PC-9 (cell line): ENCODE results near the gene ITSN1. TPM values are rescaled to one million over a fixed set of nuclear protein-coding genes. Genes with fewer than 3 reads are reported as not detected.

Experiments
- BruUV-seq: library from RNA; stranded (reverse); fragments of 400-500 nt; replicated peaks from 2 replicates; lab custom pipeline; 2021; lab: Mats Ljungman, UMichigan
- CTCF ChIA-PET: fragments of 300-600 bp; sonication (Branson Sonifier 250); formaldehyde crosslinking; loops from one replicate; lab custom pipeline; 2022; ENCODE audit warnings: antibody characterized with exemption; lab: Charles Lee
- POLR2A ChIA-PET: fragments of 300-600 bp; sonication (Branson Sonifier 250); formaldehyde crosslinking; loops from one replicate; lab custom pipeline; 2022; ENCODE audit warnings: antibody characterized with exemption; ENCODE audit not compliant: unreplicated experiment; lab: Charles Lee
- DNase-seq, 2 experiments: peaks; one replicate each; pipeline versions ENCODE4 v3.0.0 to v3.0.0-alpha.2; 2015 to 2022; ENCODE audit warnings: mixed read lengths in 1 of 2
- H2AFZ ChIP-seq: fragments of 200-600 bp; sonication (generic); 2 replicates; pipeline ENCODE4 v1.8.1; 2017; ENCODE audit warnings: antibody characterized with exemption
- H3F3A ChIP-seq: fragments of 200-600 bp; sonication (generic); 2 replicates; pipeline ENCODE4 v1.8.1; 2017; ENCODE audit warnings: antibody characterized with exemption, mild to moderate bottlenecking, low read depth; ENCODE audit not compliant: insufficient read depth
- H3K27ac ChIP-seq: fragments of 200-600 bp; sonication (generic); 2 replicates; pipeline ENCODE4 v1.6.1; 2016; ENCODE audit warnings: mixed run types
- H3K27me3 ChIP-seq: fragments of 200-600 bp; sonication (generic); 2 replicates; pipeline ENCODE4 v1.6.1; 2016; ENCODE audit warnings: low read depth, mixed run types; ENCODE audit not compliant: insufficient read depth
- H3K36me3 ChIP-seq: fragments of 200-600 bp; sonication (generic); 2 replicates; pipeline ENCODE4 v1.6.1; 2016; ENCODE audit warnings: low read depth, mixed run types
- H3K4me1 ChIP-seq: fragments of 200-600 bp; sonication (generic); replicated peaks from 2 replicates; pipeline ENCODE4 v1.6.1; 2016; ENCODE audit warnings: mixed run types; ENCODE audit not compliant: insufficient read depth
- H3K4me2 ChIP-seq: fragments of 200-600 bp; sonication (generic); 2 replicates; pipeline ENCODE4 v1.6.1; 2017; ENCODE audit warnings: mixed run types
- H3K4me3 ChIP-seq: fragments of 200-600 bp; sonication (generic); 2 replicates; pipeline ENCODE4 v1.6.1; 2016; ENCODE audit warnings: mixed run types
- H3K79me2 ChIP-seq: fragments of 200-600 bp; sonication (generic); 2 replicates; pipeline ENCODE4 v1.6.1; 2017; ENCODE audit warnings: low read depth, mixed run types
- H3K9me2 ChIP-seq: fragments of 200-600 bp; sonication (generic); 2 replicates; pipeline ENCODE4 v1.8.1; 2017; ENCODE audit warnings: mild to moderate bottlenecking; ENCODE audit not compliant: insufficient read depth
- H3K9me3 ChIP-seq: fragments of 200-600 bp; sonication (generic); 2 replicates; pipeline ENCODE4 v1.8.1; 2016; ENCODE audit warnings: low read depth; ENCODE audit not compliant: insufficient read depth
- H4K20me1 ChIP-seq: fragments of 200-600 bp; sonication (generic); 2 replicates; pipeline ENCODE4 v1.8.1; 2017; ENCODE audit not compliant: insufficient read depth
- EZH2 ChIP-seq: fragments of 200-600 bp; sonication (generic); IDR thresholded peaks from 2 replicates; pipeline ENCODE4 v1.8.0; 2017; ENCODE audit warnings: antibody characterized with exemption, low read depth
- intact Hi-C: fragments of 100-400 bp; cut with micrococcal nuclease; formaldehyde crosslinking; loops from one replicate; pipeline ENCODE4 v1.10.0; 2022; ENCODE audit not compliant: unreplicated experiment
- total RNA-seq: library from RNA; stranded (reverse); gene quantifications from 2 replicates; pipeline ENCODE4 v1.2.3, GENCODE V29; 2021
- TF ChIP-seq, protein P1 (sequence below): fragments of 200-600 bp; sonication (generic); conservative IDR thresholded peaks from 2 replicates; pipeline ENCODE4 v1.6.1; 2017; ENCODE audit warnings: mixed run types, antibody characterized with exemption, mild to moderate bottlenecking, moderate library complexity

ITSN1 gene
- total RNA-seq, 1 experiment from 2014 or later, result 46.3 TPM

DNA sequence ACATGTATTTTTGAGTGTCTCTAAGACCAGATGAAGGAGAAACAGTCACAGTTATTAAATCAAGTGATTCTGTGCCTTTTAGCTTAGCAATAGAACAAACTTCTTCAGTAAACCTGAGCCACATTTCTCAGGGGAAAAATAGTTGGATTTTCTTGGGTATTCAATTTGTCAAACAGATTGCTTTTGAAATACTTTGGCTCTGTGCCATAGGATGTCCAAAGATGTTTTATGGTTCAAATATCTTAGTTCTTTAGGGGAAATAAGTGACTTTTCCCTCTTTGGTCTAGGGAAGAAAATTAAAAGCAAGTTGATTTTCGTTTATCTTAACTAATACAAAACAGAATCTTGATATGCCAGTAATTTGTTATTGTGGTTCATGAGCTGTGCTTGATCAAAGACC lies 147.4 kb downstream of the ITSN1 start:
- H2AFZ ChIP-seq, result no peak overlapping the region
- H3K9me3 ChIP-seq, result no peaks in the 10 kb centered on the region
- no peaks in the 10 kb centered on the region for H4K20me1 ChIP-seq
- no peaks in the 10 kb centered on the region for H3K79me2 ChIP-seq
- H3K9me2 ChIP-seq, result no peaks in the 10 kb centered on the region
- BruUV-seq, result no TSS peak
- intact Hi-C loops, result no loop called here
- TF ChIP-seq, protein P1, sequence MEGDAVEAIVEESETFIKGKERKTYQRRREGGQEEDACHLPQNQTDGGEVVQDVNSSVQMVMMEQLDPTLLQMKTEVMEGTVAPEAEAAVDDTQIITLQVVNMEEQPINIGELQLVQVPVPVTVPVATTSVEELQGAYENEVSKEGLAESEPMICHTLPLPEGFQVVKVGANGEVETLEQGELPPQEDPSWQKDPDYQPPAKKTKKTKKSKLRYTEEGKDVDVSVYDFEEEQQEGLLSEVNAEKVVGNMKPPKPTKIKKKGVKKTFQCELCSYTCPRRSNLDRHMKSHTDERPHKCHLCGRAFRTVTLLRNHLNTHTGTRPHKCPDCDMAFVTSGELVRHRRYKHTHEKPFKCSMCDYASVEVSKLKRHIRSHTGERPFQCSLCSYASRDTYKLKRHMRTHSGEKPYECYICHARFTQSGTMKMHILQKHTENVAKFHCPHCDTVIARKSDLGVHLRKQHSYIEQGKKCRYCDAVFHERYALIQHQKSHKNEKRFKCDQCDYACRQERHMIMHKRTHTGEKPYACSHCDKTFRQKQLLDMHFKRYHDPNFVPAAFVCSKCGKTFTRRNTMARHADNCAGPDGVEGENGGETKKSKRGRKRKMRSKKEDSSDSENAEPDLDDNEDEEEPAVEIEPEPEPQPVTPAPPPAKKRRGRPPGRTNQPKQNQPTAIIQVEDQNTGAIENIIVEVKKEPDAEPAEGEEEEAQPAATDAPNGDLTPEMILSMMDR, result no peak
- TF ChIP-seq EZH2, result no peak
- no peak overlapping the region for H3K4me2 ChIP-seq
- H3K4me3 ChIP-seq, result no peak overlapping the region
- H3K36me3 ChIP-seq, result no peaks in the 10 kb centered on the region
- no peaks in the 10 kb centered on the region for H3F3A ChIP-seq
- POLR2A ChIA-PET, result no interaction called here
- CTCF ChIA-PET, result no interaction called here
- H3K27me3 ChIP-seq, result no peaks in the 10 kb centered on the region
- no peaks in the 10 kb centered on the region for H3K4me1 ChIP-seq
- no peak for DNase-seq
- H3K27ac ChIP-seq, result no peak overlapping the region

DNA sequence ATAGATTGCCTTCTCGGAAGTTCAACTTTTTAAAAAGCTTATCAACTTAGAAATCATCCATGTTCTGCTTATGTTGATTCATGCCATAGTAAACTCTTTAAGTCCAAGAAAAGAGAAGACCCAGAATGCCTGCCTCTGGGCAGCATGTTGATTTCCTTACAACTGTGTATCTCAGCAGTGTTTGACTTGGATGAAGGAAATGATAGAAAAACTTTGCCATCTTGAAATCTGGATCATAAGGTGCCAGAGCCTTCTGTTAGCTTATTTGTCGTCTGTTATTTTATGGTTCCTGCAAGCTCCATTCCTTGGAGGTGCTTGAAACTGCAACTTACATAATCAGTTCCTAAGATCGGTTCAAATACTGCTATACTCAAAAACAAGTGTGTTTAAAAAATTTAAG lies 148.8 kb downstream of the ITSN1 start:
- no peaks in the 10 kb centered on the region for H3K79me2 ChIP-seq
- H4K20me1 ChIP-seq, result no peaks in the 10 kb centered on the region
- ChIA-PET POLR2A (no interaction called here), CTCF (no interaction called here)
- no peaks in the 10 kb centered on the region for H3K9me2 ChIP-seq
- no TSS peak for BruUV-seq
- H3K36me3 ChIP-seq, result no peaks in the 10 kb centered on the region
- intact Hi-C loops, result no loop called here
- no peaks in the 10 kb centered on the region for H3F3A ChIP-seq
- H3K9me3 ChIP-seq, result no peaks in the 10 kb centered on the region
- no peaks in the 10 kb centered on the region for H3K4me1 ChIP-seq
- H3K27ac ChIP-seq, result no peak overlapping the region
- H3K27me3 ChIP-seq, result no peaks in the 10 kb centered on the region
- H3K4me3 ChIP-seq, result no peak overlapping the region
- DNase-seq, result no peak
- no peak overlapping the region for H3K4me2 ChIP-seq
- TF ChIP-seq, protein P1, result no peak
- TF ChIP-seq EZH2, result no peak
- H2AFZ ChIP-seq, result no peak overlapping the region

DNA sequence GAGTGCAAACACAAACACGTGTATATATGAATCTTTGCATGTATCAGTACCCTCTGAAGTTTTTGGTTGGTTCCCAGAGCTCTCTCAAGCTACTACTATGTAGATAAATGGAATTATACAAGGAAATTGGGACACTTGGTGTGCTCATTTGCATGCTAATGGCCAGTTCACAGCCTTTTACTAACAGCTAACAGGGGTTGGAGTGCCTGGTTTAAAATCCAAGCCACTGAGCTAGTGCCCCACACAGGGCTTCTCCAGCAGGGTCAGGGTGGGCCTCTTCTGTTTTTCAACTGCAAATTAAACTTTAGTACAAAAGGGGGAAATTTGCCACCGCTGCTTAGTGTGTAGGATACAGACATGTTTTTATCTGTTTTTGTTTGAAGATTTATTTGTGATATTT lies 152.3 kb downstream of the ITSN1 start:
- intact Hi-C loops, result no loop called here
- H3K9me3 ChIP-seq, result no peaks in the 10 kb centered on the region
- BruUV-seq, result no TSS peak
- TF ChIP-seq, protein P1, result no peak
- no peak for DNase-seq
- no peak overlapping the region for H3K4me3 ChIP-seq
- no peak overlapping the region for H3K27ac ChIP-seq
- no peaks in the 10 kb centered on the region for H3F3A ChIP-seq
- H2AFZ ChIP-seq, result no peak overlapping the region
- ChIA-PET POLR2A (no interaction called here), CTCF (no interaction called here)
- H3K36me3 ChIP-seq, result no peaks in the 10 kb centered on the region
- no peaks in the 10 kb centered on the region for H3K9me2 ChIP-seq
- no peaks in the 10 kb centered on the region for H3K79me2 ChIP-seq
- no peak overlapping the region for H3K4me2 ChIP-seq
- no peaks in the 10 kb centered on the region for H3K27me3 ChIP-seq
- no peaks in the 10 kb centered on the region; the same call in 1 of the 2 replicates for H4K20me1 ChIP-seq
- peaks cover 7% of the 10 kb centered on the region; the same call in 1 of the 2 replicates for H3K4me1 ChIP-seq
